ENCODE results near the gene KIFC3. TPM values are rescaled to one million over a fixed set of nuclear protein-coding genes. Genes with fewer than 3 reads are reported as not detected.
A peak's percentile ranks its signal among the peaks of the same experiment; 100 is the strongest.
"Not testable (repeated sequence)": the region's sequence is repeated elsewhere in the genome, so short reads cannot be mapped to it uniquely, and the experiment has no call there.

Gene KIFC3
- total and polyA plus RNA-seq, 8 donors, result 41.4 to 96.8 (median 60.0) TPM

GRCh38 chr16:57747091-57747490 lies 55.2 kb downstream of the KIFC3 start:
- peaks cover 0 to 46% of the 10 kb centered on the region in 2 donors for H3K36me3 ChIP-seq
- no peak overlapping the region for H3K4me3 ChIP-seq
- H3K4me1 ChIP-seq, result no peaks in the 10 kb centered on the region
- no peak for DNase-seq
- no peak for TF ChIP-seq CTCF (IDR thresholded peaks at IDR 0.05)
- ATAC-seq, result no peak
- H3K27me3 ChIP-seq, result no peaks in the 10 kb centered on the region
- H3K27ac ChIP-seq, result no peak overlapping the region
- no peaks in the 10 kb centered on the region for H3K9me3 ChIP-seq
- intact Hi-C loops (cut with DNase I), result no loop called here

GRCh38 chr16:57746316-57746715 lies 56.0 kb downstream of the KIFC3 start:
- ATAC-seq; H3K4me1 ChIP-seq; DNase-seq; H3K4me3 ChIP-seq; H3K9me3 ChIP-seq; intact Hi-C loops (cut with DNase I); H3K27ac ChIP-seq; H3K27me3 ChIP-seq: not testable (repeated sequence)
- peaks cover 0 to 46% of the 10 kb centered on the region in 2 donors for H3K36me3 ChIP-seq

- DNase-seq (no peak), ATAC-seq (no peak)
- Histone ChIP-seq H3K9me3 (no peaks in the 10 kb centered on the region), H3K27me3 (no peaks in the 10 kb centered on the region), H3K27ac (no peak overlapping the region), H3K4me3 (no peak overlapping the region), H3K4me1 (no peaks in the 10 kb centered on the region), H3K36me3 (peaks cover 0 to 41% of the 10 kb centered on the region in 2 donors)
- no peak for TF ChIP-seq CTCF (IDR thresholded peaks at IDR 0.05)
- intact Hi-C loops (cut with DNase I), result no loop called here
Observed at GRCh38 chr16:57745768-57746167, 56.5 kb downstream of the KIFC3 start.

- H3K27me3 ChIP-seq, result no peaks in the 10 kb centered on the region
- intact Hi-C loops (cut with DNase I), result no loop called here
- no peaks in the 10 kb centered on the region for H3K4me1 ChIP-seq
- no peak overlapping the region for H3K4me3 ChIP-seq
- peaks cover 0 to 37% of the 10 kb centered on the region in 2 donors for H3K36me3 ChIP-seq
- H3K27ac ChIP-seq, result no peak overlapping the region
- ATAC-seq, result no peak
- DNase-seq, result no peak
- TF ChIP-seq CTCF (IDR thresholded peaks at IDR 0.05), result no peak
- H3K9me3 ChIP-seq, result no peaks in the 10 kb centered on the region
Observed at GRCh38 chr16:57744642-57744903, 57.7 kb downstream of the KIFC3 start.

GRCh38 chr16:57743886-57744641 lies 58.2 kb downstream of the KIFC3 start:
- DNase-seq (no peak), ATAC-seq (no peak)
- Histone ChIP-seq H3K27me3 (no peaks in the 10 kb centered on the region), H3K4me1 (no peaks in the 10 kb centered on the region), H3K9me3 (no peaks in the 10 kb centered on the region), H3K36me3 (peaks cover 0 to 38% of the 10 kb centered on the region in 2 donors), H3K4me3 (no peak overlapping the region), H3K27ac (no peak overlapping the region)
- intact Hi-C loops (cut with DNase I), result no loop called here
- TF ChIP-seq CTCF (IDR thresholded peaks at IDR 0.05), result no peak

GRCh38 chr16:57743458-57743857 lies 58.8 kb downstream of the KIFC3 start:
- Histone ChIP-seq H3K4me1 (no peaks in the 10 kb centered on the region), H3K9me3 (no peaks in the 10 kb centered on the region), H3K27me3 (no peaks in the 10 kb centered on the region), H3K27ac (no peak overlapping the region), H3K4me3 (no peak overlapping the region), H3K36me3 (peaks cover 0 to 41% of the 10 kb centered on the region in 2 donors)
- TF ChIP-seq CTCF (IDR thresholded peaks at IDR 0.05), result no peak
- peak in 1 of 4 donors; percentile 27 for DNase-seq
- no peak for ATAC-seq
- intact Hi-C loops (cut with DNase I), result no loop called here

All from left lung (tissue), 10 donors.